Esophagus squamous epithelium (tissue), 5 donors: Measurements from ENCODE around the gene CD247. TPM values are rescaled to one million over a fixed set of nuclear protein-coding genes. Genes with fewer than 3 reads are reported as not detected.

Experiments
- DNase-seq: peaks from one replicate; lab custom pipeline; 2025; lab: John Stamatoyannopoulos, UW
- H3K27ac ChIP-seq, 4 donors: fragments of 200-600 bp; sonication (generic); one replicate each; pipeline ENCODE4 v1.5.1; 2016 to 2019; ENCODE audit warnings: mild to moderate bottlenecking in 1 of 4
- H3K27me3 ChIP-seq, 4 donors: fragments of 200-600 bp; sonication (generic); 1 replicate in 3 of 4; 2 replicates in 1 of 4; pipeline versions ENCODE4 v1.5.1 to v1.6.0; 2017 to 2021; ENCODE audit warnings: antibody characterized with exemption in 1 of 4
- H3K36me3 ChIP-seq, 3 donors: fragments of 200-600 bp; sonication (generic); one replicate each; pipeline ENCODE4 v1.5.1; 2016 to 2019
- H3K4me1 ChIP-seq, 3 donors: fragments of 200-600 bp; sonication (generic); one replicate each; pipeline ENCODE4 v1.5.1; 2017 to 2019
- H3K4me3 ChIP-seq, 4 donors: fragments of 200-600 bp; sonication (generic); 1 replicate in 3 of 4; 2 replicates in 1 of 4; pipeline ENCODE4 v1.5.1; 2016 to 2019; ENCODE audit warnings: mild to moderate bottlenecking in 2 of 4, moderate library complexity in 1 of 4
- H3K9me3 ChIP-seq, 3 donors: fragments of 200-600 bp; sonication (generic); one replicate each; pipeline ENCODE4 v1.5.1; 2016 to 2019
- POLR2A ChIP-seq, 4 donors: fragments of 450-650 bp; IDR thresholded peaks; one replicate each; pipeline ENCODE4 v1.6.1; 2017; ENCODE audit warnings: antibody characterized with exemption in 4 of 4, mild to moderate bottlenecking in 4 of 4, moderate library complexity in 3 of 4
- WGBS, 2 donors: methylation state at CpG; one replicate each; pipeline ENCODE4 v1.1.5; 2018; 5-methylcytosine and 5-hydroxymethylcytosine counted together
- intact Hi-C: fragments of 100-400 bp; cut with DNase I; formaldehyde crosslinking; loops from one replicate; pipeline ENCODE4 v1.15.0; 2022
- total RNA-seq, 4 donors: library from RNA; depleted of rRNA; stranded (reverse); fragments of >200 nt; gene quantifications; one replicate each; pipeline ENCODE4 v1.1.0, GENCODE V29; 2016
- TF ChIP-seq, protein P1 (sequence below), 6 experiments: fragments of 450-650 bp in 4 of 6; fragments of 200-600 bp in 2 of 6; sonication (generic) in 2 of 6; IDR thresholded peaks; one replicate each; pipeline ENCODE4 v1.5.1; 2016 to 2019; ENCODE audit warnings: antibody characterized with exemption in 6 of 6, mild to moderate bottlenecking in 4 of 6, moderate library complexity in 4 of 6
- donor health status: DM: yes; HTN: yes; CAD: no.

CD247 gene
- total RNA-seq, 4 donors from 2014 or later = 0.68 to 3.5 (median 3.1) TPM

DNA sequence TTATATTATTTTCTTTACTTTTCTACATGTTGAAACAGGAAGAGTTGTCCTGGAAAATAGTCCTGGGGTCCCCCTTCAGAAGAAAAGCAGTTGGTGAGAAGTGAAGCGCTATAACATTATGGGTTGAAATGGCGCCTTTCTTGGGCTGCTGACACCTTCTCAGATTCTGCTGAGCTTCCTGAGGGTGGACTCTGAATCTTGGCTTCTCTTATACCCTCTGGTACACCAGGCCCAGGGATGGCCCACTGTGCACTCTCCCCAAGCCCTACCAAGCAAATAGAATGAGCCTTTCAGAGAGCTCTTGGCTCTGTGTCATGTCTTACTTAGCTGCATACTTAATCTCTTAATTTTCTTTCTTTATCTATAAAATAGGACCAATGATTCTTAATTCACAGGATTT lies 42.3 kb downstream of the CD247 start:
- Histone ChIP-seq H3K36me3 (no peaks in the 10 kb centered on the region), H3K9me3 (no peaks in the 10 kb centered on the region), H3K27ac (no peak overlapping the region), H3K4me3 (no peak overlapping the region), H3K27me3 (peaks cover 0 to 5% (median 0%) of the 10 kb centered on the region in 4 donors), H3K4me1 (no peaks in the 10 kb centered on the region)
- 94 to 100% methylated on average over 2 of the region's 2 CpGs for WGBS, 2 donors
- TF ChIP-seq, protein P1, sequence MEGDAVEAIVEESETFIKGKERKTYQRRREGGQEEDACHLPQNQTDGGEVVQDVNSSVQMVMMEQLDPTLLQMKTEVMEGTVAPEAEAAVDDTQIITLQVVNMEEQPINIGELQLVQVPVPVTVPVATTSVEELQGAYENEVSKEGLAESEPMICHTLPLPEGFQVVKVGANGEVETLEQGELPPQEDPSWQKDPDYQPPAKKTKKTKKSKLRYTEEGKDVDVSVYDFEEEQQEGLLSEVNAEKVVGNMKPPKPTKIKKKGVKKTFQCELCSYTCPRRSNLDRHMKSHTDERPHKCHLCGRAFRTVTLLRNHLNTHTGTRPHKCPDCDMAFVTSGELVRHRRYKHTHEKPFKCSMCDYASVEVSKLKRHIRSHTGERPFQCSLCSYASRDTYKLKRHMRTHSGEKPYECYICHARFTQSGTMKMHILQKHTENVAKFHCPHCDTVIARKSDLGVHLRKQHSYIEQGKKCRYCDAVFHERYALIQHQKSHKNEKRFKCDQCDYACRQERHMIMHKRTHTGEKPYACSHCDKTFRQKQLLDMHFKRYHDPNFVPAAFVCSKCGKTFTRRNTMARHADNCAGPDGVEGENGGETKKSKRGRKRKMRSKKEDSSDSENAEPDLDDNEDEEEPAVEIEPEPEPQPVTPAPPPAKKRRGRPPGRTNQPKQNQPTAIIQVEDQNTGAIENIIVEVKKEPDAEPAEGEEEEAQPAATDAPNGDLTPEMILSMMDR (IDR thresholded peaks at IDR 0.05) = no peak
- no peak for TF ChIP-seq POLR2A (IDR thresholded peaks at IDR 0.05)
- no peak for DNase-seq
- intact Hi-C loops = no loop called here

DNA sequence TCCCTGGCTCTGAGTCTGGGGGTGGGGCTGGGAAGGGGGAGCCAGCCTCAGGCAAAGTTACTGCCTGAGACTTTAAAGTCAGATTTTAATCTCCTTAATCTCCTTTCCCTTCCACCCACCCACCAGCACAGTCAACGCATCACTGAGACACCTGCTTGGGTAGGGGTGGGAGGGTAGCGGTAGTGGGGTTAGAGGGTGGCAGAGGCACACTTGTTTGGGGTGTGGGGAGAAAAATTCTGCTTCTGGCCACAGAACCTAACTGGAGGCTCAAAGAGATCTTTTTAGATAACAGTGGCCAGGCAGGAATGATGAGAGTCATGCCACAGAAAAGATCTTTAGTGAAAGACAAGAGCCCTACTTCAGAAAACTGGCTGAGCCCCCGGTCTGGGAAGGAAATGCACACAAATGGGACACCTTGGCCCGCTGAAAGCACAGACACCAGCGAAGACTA lies 44.1 kb downstream of the CD247 start:
- Histone ChIP-seq H3K9me3 (no peaks in the 10 kb centered on the region), H3K36me3 (no peaks in the 10 kb centered on the region), H3K4me1 (no peaks in the 10 kb centered on the region), H3K27ac (no peak overlapping the region), H3K27me3 (peaks cover 0 to 5% (median 0%) of the 10 kb centered on the region in 4 donors), H3K4me3 (no peak overlapping the region)
- no peak for DNase-seq
- TF ChIP-seq, protein P1 (IDR thresholded peaks at IDR 0.05) = no peak
- no peak for TF ChIP-seq POLR2A (IDR thresholded peaks at IDR 0.05)
- intact Hi-C loops = no loop called here
- WGBS, 2 donors = 45 to 60% methylated on average over 3 to 4 of the region's 5 CpGs

DNA sequence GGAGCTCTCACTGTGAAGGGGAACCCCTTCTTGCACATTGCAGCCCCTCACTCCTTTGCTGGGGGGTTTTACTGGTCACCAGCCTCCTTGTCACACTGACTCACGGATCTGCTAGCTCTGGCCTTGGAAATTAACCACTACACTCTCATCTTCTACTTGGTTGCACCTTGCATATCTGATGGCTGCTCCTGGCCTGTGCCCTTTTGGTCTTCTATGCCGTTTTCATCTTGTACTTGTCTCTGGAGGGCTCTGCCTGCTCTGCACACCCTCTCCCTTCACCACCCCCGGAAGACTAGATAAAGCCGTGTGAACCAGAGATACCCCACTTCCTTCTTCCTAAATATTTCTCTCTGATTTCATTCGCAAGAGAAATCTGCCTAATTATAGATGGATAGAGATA lies 44.6 kb downstream of the CD247 start:
- Histone ChIP-seq H3K27me3 (peaks cover 0 to 5% (median 0%) of the 10 kb centered on the region in 4 donors), H3K4me1 (no peaks in the 10 kb centered on the region), H3K9me3 (no peaks in the 10 kb centered on the region), H3K36me3 (no peaks in the 10 kb centered on the region), H3K4me3 (no peak overlapping the region), H3K27ac (no peak overlapping the region)
- 61 to 63% methylated on average over 5 of the region's 5 CpGs for whole genome bisulfite sequencing, 2 donors
- intact Hi-C loops = no loop called here
- no peak for DNase-seq
- no peak for TF ChIP-seq POLR2A (IDR thresholded peaks at IDR 0.05)
- TF ChIP-seq, protein P1 (IDR thresholded peaks at IDR 0.05) = no peak

DNA sequence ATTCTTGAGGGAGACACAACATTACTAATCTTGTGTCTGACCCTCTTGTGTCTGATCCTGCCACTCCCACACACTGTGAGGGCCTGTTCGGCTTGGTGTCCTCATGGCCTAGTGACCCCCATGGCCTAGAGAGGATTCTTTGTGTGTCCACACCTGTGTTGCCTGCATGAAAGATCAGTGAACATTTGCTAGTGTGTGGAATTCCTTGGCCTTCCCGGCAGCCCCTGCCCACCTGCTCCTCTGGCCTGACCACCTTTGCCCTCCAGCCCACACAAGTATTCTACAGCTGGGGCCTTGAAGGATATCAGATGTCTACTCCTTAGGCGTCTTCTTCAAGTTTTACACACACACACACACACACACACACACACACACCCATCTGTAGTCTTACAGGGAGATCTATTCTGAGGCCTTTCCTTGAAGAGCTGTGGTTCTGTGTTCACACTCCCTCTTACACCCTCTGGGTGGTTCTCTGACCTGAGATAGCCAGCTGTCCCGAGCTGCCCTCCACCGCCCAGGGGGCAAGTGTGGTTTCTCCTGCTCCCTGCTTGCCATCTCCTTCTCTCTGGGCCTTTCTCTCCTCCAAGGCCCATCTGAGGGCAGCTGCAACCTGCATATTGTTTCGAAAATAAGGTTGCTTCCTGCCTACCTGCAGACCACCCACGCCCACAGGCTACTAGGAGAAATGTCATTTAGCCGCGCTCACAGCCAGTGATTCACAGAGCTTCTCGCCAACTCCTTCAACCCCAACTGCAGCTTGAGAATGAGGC lies 45.4 kb downstream of the CD247 start:
- intact Hi-C loops = no loop called here

DNA sequence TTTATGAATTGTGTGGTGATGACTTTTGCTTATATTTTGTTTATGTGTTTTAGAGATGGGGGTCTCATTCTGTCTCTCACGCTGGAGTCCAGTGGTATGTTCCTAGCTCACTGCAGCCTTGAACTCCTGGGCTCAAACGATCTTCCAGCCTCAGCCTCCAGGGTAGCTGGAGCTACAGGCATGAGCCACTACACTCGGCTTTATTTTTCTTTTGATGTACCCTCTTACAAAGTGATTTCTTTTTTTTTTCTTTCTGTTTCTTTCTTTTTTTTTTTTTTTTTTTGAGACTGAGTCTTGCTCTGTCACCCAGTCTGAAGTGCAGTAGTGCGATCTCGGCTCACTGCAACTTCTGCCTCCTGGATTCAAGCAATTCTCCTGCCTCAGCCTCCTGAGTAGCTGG lies 46.8 kb downstream of the CD247 start:
- Histone ChIP-seq H3K36me3 (no peaks in the 10 kb centered on the region), H3K9me3 (no peaks in the 10 kb centered on the region), H3K4me3 (no peak overlapping the region), H3K4me1 (peaks cover 0 to 4% (median 0%) of the 10 kb centered on the region in 3 donors), H3K27ac (no peak overlapping the region), H3K27me3 (peaks cover 0 to 5% (median 0%) of the 10 kb centered on the region in 4 donors)
- intact Hi-C loops = no loop called here
- WGBS, 2 donors = 81 to 88% methylated on average over 5 of the region's 5 CpGs
- DNase-seq = no peak
- no peak for TF ChIP-seq POLR2A (IDR thresholded peaks at IDR 0.05)
- TF ChIP-seq, protein P1 (IDR thresholded peaks at IDR 0.05) = no peak

More for the DNA sequence above, 45.4 kb downstream of the CD247 start:
- Histone ChIP-seq H3K36me3 (no peaks in the 10 kb centered on the region), H3K27ac (no peak overlapping the region), H3K4me3 (no peak overlapping the region), H3K9me3 (no peaks in the 10 kb centered on the region), H3K4me1 (no peaks in the 10 kb centered on the region), H3K27me3 (peaks cover 0 to 5% (median 0%) of the 10 kb centered on the region in 4 donors)
- DNase-seq = no peak
- 71 to 81% methylated on average over 7 to 10 of the region's 10 CpGs for WGBS, 2 donors
- TF ChIP-seq, protein P1 (IDR thresholded peaks at IDR 0.05) = no peak
